NK-92 (cell line): Measurements from ENCODE around the gene ZDHHC15.
"Not testable (repeated sequence)": the region's sequence is repeated elsewhere in the genome, so short reads cannot be mapped to it uniquely, and the experiment has no call there.

Source experiments
- DNase-seq: peaks from one replicate; lab custom pipeline; 2025; ENCODE audit not compliant: unreplicated experiment; lab: John Stamatoyannopoulos, UW

ZDHHC15 gene, protein sequence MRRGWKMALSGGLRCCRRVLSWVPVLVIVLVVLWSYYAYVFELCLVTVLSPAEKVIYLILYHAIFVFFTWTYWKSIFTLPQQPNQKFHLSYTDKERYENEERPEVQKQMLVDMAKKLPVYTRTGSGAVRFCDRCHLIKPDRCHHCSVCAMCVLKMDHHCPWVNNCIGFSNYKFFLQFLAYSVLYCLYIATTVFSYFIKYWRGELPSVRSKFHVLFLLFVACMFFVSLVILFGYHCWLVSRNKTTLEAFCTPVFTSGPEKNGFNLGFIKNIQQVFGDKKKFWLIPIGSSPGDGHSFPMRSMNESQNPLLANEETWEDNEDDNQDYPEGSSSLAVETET

DNA sequence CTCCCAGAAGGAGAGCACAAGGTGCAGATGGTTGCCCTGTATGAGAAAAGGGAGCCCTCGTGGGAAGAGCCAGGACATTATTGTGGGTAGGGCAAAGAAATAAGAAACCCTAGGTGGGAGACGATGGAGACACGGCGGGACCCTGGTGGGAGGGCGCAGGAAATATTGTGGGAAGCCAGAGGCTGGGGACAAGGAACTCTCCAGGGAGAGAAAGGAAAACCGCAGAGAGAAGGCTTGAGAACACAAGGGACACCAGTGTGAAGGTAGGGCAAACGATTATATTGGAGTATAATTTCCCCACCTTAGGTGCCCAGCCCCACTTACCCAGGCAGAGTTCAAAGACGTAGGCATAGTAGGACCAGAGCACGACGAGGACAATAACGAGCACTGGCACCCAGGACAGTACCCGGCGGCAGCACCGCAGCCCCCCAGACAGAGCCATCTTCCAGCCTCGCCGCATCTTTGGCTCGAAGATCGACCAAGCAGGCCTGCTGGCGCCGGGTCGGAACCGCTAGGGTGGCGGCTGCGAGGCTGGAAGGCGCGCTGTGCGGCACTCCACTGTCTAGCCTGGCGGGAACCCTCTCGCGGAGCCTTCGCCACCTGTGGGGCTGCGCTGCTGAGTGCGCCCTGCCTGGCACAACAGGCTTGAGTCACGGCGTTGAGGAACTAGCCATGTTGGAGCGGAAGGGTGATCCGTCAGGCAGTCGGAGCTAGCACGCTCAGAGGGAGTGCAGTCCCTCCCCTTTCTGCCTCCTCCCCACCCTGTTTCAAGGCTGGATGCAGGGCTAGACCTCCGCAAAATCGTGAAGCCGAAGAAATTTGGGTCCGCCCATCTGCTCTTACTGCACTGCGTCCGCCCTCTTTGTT lies at the start of gene ZDHHC15:
TSS of gene ZDHHC15 (minus strand) at position 473 of the 867 bp plus-strand sequence. CDS start at position 460, 13 bp downstream.
- DNase-seq: no peak

GRCh38 chrX:75560544-75560943 lies 37.7 kb upstream of the ZDHHC15 start:
- DNase-seq: not testable (repeated sequence)

DNA sequence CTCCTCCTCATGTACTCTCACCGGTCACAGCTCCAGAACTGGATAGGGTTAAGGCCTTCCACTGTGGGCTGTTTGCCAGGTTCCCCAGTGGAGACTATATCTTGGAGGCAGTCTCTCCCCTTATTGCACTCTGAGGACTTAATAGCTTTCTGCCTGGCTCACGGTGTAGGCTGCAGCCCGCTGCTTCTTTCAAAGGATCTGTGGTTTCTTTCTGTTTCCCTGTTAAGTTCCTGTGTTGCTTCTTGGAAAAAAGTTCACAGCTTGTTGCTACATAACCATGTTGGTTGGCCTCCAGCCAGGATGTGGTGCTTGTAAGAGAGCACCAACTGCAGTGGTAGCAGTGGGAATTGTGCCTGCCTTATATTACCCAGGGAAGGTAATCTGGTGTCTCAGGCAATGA lies 24.9 kb upstream of the ZDHHC15 start:
- DNase-seq: no peak

- no peak for DNase-seq
These were observed 24.1 kb upstream of the ZDHHC15 start for GRCh38 chrX:75546724-75547511.

DNA sequence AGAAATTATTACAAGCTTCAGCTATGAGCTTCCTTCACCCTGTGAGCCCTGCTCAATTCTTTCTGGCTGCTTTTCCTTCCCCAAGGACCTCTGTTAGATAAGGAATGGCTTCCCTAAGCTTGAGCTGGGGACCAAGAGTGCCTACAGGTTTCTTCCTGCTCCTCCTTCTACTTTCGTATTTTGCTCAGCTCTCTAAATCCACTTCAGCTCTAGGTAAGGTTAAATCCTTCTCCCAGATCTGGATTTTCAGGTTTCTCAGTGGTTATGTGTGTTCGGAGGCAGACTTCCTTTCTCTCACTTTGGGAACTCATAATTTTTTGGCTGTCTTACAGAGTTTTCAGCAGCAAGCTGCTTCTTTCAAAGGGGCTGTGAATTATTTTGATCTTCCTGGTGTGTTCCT lies 21.9 kb upstream of the ZDHHC15 start:
- no peak for DNase-seq

DNA sequence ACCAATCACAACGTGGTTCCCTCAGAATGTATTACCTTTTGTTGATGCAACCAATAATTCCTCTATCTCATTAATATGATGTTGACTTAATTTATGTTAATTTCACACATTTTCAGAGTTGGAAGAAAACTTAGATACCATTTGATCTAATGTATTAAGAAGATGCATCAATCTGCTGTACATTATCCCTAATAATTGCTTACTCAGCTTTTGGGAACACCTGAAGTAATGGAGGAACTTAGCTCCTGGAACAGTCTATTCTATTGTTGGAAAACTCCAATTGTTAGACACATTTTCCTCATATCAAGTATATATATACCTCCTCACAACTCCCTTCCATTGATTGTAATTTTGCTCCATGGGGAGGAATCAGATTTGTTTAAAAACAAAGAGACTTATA lies 38.9 kb downstream of the ZDHHC15 start:
- no peak for DNase-seq

DNA sequence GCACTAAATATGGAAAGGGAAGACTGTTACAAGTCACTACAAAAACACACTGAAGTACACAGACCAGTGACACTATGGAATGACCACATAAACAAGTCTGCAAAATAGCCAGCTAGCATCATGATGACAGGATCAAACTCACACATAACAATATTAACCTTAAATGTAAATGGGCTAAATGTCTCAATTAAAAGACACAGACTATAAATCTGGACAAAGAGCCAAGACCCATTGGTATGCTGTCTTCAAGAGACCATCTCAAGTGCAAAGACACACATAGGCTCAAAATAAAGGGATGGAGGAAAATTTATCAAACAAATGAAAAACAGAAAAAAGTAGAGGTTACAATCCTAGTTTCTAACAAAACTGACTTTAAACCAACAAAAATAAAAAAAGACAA lies 61.1 kb downstream of the ZDHHC15 start:
- not testable (repeated sequence) for DNase-seq

DNA sequence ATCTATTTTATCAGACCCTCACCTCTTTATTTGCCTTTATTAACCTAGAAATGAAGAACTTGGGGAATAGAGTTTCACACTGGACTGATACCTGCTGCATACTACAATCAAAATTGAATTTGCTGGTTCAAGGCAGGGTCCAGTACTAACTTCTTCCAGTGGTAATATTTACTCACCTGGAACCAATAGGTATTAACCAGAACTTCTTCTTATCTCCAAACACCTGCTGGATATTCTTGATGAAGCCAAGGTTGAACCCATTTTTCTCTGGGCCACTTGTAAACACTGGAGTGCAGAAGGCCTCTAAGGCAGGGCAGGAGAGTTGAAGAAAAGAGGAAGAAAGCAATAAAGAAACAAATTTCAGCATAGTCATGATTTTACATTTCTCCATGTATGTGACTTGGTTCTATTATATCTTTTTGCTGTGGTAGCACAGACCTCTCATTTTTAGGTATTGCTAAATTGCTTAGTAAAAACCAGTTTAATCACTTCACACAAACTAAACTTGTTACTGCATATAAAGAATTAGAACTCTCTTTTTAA lies 101.1 kb downstream of the ZDHHC15 start:
- DNase-seq: no peak

DNA sequence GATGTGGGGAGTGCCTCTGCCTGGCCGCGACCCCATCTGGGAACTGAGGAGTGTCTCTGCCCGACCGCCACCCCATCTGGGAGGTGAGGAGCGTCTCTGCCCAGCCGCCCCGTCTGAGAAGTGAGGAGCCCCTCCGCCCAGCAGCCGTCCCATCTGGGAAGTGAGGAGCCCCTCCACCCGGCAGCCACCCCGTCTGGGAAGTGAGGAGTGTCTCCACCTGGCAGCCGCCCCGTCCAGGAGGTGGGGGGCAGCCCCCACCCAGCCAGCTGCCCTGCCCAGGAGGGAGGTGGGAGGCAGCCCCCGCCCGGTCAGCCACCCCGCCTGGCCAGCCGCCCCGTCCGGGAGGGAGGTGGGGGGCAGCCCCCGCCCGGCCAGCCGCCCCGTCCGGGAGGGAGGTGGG lies 115.7 kb downstream of the ZDHHC15 start:
- DNase-seq: not testable (repeated sequence)

DNA sequence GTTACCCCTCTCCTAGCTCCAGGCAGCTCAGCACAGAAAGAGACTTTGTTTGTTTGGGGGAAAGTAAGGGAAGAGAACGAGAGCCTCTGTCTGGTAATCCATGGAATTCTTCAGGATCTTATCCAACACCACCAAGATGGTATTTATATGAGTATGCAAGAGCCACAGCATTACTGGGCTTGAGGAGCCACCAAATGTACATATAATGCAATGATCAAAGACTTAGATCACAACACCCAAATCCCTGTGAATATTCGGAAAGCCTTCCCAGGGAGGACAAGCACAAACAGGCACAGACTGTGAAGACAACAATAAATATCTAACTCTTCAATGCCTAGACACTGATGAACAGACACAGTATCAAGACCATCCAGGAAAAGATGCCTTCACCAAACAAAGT lies 132.4 kb downstream of the ZDHHC15 start:
- DNase-seq: no peak

DNA sequence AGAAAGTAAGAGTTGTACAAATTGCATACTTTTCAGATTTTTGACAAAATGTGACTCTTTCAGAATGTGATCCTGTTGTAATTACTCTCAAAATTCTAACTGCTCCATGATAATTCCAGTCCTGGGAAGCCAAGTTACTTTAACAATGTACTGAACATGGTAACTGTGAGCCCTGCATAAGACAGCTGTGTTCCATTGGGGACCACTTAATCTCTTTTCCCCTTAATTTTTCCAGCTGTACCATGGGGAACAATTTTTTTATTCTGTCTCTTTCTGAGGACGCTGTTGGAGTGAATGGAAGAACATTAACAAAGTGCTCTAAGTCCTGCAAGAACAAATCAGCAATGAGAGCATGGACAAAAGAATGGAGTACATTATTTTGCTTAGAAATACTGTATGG lies 153.1 kb downstream of the ZDHHC15 start:
- DNase-seq: no peak

DNA sequence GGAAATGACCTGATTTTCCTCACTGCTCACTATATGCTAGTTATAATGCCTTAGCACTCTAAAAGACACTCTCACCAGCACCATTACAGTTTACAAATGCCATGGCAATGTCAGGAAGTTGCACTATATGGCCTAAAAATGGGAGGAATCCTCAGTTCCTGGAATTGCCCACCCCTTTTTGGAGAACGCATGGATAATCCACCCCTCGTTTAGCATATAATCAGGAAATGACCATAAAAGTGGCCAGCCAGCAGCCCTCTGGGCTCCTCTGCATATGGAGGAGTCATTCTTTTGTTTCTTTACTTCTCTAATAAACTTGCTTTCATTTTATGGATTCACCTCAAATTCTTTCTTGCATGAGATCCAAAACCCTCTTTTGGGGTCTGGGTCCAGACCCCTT lies 156.0 kb downstream of the ZDHHC15 start:
- DNase-seq: no peak

DNA sequence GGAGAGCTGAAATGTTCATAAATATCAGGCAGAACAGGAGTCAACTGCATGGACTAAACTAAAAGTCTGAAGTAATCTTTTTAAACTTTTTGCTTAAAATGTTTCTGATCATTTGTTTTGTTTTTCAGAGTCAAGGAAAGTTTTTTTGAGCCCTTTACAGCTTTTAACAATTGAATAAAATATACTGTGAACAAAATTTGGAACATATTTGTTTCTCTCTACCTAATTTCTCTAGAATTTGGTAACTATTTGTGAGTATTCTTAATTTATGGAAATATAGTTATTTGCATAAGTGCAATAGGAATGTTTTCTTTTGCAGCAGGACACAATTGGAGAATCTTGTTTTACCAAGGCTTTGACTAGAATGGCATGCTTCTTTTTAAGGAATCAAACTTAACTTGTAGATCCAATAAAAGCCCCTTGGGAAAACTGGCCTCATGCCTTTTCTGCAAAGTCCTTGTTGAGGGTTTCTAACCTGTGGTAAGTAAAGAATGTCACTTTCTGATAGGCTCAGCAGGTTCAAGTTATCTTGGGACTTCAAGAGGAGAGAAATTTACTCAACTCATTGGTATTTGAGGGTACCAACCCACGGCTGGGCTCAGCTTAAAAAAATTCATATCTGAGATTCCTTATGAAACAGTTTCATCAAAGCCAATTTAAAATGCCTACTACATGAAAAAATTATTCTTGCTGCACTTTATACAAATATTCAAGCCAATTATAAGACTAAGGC lies 157.4 kb downstream of the ZDHHC15 start:
- no peak for DNase-seq

DNA sequence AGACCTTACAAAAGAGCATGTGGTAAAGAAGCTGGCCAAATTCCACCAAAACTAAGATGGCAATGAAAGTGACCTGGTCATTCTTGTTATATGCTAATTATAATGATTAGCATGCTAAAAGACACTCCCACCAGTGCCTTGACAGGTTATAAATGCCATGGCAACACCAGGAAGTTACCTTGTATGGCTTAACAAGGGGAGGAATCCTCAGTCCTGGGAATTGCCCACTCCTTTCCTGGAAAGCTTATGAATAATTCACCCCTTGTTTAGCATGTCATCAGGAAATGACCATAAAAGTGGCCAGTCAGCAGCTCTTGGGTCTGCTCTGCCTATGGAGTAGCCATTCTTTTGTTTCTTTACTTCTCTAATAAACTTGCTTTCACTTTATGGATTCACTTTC lies 161.0 kb downstream of the ZDHHC15 start:
- DNase-seq: no peak

- DNase-seq: not testable (repeated sequence)
These were observed 174.2 kb downstream of the ZDHHC15 start for GRCh38 chrX:75348601-75349000.

DNA sequence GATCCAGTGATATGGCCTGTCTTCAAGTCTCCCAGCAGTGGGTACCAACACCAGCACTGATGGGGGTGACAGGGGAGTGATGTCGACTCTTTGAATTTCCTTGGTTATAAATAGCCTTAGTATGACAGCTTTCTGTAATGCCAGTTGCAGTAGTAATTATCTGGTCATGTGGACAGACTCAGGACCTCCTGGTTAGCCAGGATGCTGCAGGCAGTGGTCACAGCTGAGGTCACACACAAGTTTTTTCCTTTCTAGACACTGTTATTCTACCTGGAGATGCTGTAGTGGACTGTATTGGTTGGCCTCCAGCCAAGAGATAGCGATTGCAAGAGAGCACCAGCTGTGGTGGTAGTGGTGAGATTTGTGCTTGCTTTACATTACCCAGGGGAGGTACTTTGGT lies 185.3 kb downstream of the ZDHHC15 start:
- DNase-seq: no peak

DNA sequence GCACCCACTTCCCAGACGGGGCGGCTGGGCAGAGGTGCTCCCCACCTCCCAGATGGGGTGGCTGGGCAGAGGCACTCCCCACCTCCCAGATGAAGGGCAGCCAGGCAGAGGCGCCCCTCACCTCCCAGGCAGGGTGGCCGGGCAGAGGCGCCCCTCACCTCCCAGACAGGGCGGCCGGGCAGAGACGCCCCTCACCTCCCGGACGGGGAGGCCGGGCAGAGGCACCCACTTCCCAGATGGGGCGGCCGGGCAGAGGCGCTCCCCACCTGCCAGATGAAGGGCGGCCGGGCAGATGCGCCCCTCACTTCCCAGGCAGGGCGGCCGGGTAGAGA lies 187.7 kb downstream of the ZDHHC15 start:
- no peak for DNase-seq

DNA sequence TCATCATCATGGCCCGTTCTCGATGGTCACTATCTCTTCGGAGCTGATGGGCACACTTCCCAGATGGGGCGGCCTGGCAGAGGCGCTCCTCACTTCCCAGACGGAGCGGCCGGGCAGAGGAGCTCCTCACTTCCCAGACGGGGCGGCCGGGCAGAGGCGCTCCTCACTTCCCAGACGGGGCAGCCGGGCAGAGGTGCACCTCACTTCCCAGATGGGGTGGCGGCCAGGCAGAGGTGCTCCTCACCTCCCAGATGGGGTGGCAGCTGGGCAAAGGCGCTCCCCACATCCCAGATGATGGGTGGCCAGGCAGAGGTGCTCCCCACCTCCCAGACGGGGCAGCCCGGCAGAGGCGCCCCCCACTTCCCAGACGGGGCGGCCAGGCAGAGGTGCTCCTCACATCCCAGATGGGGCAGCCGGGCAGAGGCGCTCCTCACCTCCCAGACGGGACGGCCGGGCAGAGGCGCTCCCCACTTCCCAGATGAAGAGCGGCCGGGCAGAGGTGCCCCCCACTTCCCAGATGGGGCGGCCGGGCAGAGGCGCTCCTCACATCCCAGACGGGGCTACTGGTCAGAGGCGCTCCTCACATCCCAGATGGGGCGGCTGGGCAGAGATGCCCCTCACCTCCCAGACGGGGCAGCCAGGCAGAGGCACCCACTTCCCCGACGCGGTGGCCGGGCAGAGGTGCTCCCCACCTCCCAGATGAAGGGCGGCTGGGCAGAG lies 188.3 kb downstream of the ZDHHC15 start:
- not testable (repeated sequence) for DNase-seq

GRCh38 chrX:75327607-75328006 lies 195.2 kb downstream of the ZDHHC15 start:
- DNase-seq: no peak
